GM10266 (cell line): Measurements from ENCODE around the gene HSDL1.

Experiments used
- DNase-seq: peaks from one replicate; pipeline ENCODE4 v3.0.0; 2012; ENCODE audit errors: extremely low spot score
- TF ChIP-seq, protein P1 (sequence below): IDR thresholded peaks from 2 replicates; pipeline ENCODE4 v1.5.1; 2012; ENCODE audit warnings: mild to moderate bottlenecking, low read depth; ENCODE audit not compliant: control insufficient read depth, insufficient read depth; ENCODE audit errors: missing control alignments

Gene HSDL1

GRCh38 chr16:84174396-84174795 lies 29.4 kb upstream of the HSDL1 start:
- no peak for DNase-seq
- TF ChIP-seq, protein P1, sequence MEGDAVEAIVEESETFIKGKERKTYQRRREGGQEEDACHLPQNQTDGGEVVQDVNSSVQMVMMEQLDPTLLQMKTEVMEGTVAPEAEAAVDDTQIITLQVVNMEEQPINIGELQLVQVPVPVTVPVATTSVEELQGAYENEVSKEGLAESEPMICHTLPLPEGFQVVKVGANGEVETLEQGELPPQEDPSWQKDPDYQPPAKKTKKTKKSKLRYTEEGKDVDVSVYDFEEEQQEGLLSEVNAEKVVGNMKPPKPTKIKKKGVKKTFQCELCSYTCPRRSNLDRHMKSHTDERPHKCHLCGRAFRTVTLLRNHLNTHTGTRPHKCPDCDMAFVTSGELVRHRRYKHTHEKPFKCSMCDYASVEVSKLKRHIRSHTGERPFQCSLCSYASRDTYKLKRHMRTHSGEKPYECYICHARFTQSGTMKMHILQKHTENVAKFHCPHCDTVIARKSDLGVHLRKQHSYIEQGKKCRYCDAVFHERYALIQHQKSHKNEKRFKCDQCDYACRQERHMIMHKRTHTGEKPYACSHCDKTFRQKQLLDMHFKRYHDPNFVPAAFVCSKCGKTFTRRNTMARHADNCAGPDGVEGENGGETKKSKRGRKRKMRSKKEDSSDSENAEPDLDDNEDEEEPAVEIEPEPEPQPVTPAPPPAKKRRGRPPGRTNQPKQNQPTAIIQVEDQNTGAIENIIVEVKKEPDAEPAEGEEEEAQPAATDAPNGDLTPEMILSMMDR = no peak

DNA sequence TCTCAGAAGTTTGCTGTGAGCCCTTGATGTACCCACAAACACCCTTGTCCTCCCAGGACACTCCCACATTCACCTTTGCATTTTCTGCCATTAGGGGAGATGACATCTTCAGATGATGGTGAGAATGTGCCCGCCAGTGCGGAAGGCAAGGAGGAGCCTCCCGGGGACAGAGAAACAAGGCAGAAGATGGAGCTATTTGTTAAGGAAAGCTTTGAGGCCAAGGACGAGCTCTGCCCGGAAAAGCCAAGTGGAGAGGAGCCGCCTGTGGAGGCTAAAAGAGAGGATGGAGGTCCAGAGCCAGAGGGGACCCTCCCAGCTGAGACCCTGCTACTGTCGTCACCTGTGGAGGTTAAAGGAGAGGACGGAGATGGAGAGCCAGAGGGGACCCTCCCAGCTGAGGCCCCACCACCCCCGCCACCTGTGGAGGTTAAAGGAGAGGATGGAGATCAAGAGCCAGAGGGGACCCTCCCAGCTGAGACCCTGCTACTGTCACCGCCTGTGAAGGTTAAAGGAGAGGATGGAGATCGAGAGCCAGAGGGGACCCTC lies 24.9 kb upstream of the HSDL1 start:
- TF ChIP-seq, protein P1 = no peak
- DNase-seq = no peak

GRCh38 chr16:84166796-84167695 lies 22.1 kb upstream of the HSDL1 start:
- TF ChIP-seq, protein P1 = no peak
- DNase-seq = no peak

DNA sequence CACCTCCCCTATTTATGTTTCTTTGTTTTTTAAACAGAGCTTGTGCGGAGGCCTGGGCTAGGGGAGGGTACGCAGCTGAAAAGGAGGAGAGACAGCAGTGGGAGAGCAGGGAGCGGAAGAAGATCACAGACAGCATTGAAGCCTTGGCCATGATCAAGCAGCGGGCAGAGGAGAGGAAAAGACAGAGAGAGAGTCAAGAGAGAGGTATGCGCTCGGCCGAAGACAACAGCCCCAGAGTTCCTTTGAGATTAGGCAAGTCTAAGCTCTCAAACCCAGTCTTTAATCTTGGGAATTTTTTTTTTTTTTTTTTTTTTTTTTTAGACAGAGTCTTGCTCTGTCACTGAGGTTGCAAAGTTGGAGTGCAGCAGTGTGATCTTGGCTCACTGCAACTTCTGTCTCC lies 20.8 kb upstream of the HSDL1 start:
- TF ChIP-seq, protein P1 = no peak
- DNase-seq = no peak

DNA sequence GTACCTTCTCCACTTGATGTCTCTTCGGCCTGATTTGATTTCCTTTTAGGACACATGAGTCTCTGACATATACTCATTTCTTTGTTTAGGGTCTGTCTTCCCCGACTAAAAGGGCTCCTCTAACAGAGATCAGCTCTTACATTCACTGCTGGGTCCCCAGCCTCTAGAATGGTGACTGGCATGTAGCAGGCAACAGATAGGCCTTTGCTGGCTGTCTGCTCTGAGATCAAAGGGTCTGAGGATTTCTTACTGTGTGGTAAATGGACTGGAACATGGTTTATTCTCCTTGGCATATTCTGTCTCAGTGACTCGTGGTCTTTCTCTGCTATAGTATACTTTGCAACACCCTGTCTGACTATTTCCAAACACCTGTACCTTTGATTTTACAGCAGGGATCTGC lies 16.8 kb upstream of the HSDL1 start:
- TF ChIP-seq, protein P1 = no peak
- DNase-seq = no peak

DNA sequence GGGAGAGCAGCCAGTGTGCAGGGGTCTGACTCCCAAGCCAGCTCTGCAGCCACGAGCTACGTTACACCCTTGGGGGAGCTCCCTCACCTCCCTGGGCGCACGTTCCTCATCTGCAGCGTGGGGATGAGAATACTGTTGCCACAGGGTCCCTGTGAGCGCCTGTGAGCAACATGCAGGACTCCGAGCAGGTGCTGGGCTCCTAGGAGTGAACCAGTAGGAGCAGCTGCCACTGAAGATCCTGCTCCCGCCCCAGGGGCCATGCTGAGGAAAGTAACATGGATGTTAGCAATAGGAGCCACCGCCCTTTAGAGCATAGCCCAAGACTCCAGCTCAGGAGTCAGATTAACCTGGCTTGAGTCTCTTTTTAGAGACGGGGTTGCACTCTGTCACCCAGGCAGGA lies 16.1 kb upstream of the HSDL1 start:
- TF ChIP-seq, protein P1 = no peak
- no peak for DNase-seq

DNA sequence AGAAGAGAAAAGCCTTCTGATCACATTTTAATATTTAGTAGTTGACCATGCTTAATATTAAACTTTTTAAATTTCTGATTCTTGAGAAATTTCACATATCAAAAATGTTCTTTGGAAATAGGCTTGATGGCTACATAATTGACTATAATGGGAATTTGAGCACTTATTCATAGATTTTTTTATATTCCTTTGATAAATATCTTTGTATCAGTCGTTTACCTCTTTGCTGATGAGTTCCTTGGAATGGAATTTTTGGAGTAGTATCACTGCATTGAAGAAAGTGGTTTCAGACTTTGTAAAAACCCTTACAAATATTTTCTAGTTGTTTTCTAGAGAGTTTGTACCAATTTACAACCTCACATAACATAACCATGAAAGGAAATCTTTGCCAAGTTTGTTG lies 14.8 kb upstream of the HSDL1 start:
- TF ChIP-seq, protein P1 = no peak
- DNase-seq = no peak
